Jurkat, Clone E6-1 (cell line): ENCODE measurements around the gene CALHM6.
A peak's percentile ranks its signal among the peaks of the same experiment; 100 is the strongest.
"Not testable (repeated sequence)": the region's sequence is repeated elsewhere in the genome, so short reads cannot be mapped to it uniquely, and the experiment has no call there.

Experiments used
- DNase-seq: peaks from one replicate; pipeline ENCODE4 v3.0.0-alpha.2; 2011; ENCODE audit warnings: low read depth, low spot score
- H3K4me3 ChIP-seq: 2 replicates; pipeline ENCODE4 v1.5.1; 2011; ENCODE audit warnings: mild to moderate bottlenecking, low read length, control low read depth, moderate library complexity

Gene CALHM6

GRCh38 chr6:116467096-116467495 is 5.9 kb downstream of the CALHM6 start:
- H3K4me3 ChIP-seq: no peak overlapping the region
- DNase-seq: no peak

- no peak for DNase-seq
- H3K4me3 ChIP-seq: no peak overlapping the region
These were observed 6.3 kb downstream of the CALHM6 start for GRCh38 chr6:116467514-116467913.

- no peak overlapping the region for H3K4me3 ChIP-seq
- DNase-seq: no peak
These were observed 7.1 kb downstream of the CALHM6 start for GRCh38 chr6:116468293-116468692.

- no peak for DNase-seq
- H3K4me3 ChIP-seq: no peak overlapping the region
These were observed 10.4 kb downstream of the CALHM6 start for GRCh38 chr6:116471531-116471930.

- H3K4me3 ChIP-seq: no peak overlapping the region
- DNase-seq: no peak
These were observed 11.5 kb downstream of the CALHM6 start for GRCh38 chr6:116472706-116473105.

GRCh38 chr6:116475141-116475540 is 14.0 kb downstream of the CALHM6 start:
- no peak for DNase-seq
- no peak overlapping the region for H3K4me3 ChIP-seq

- no peak overlapping the region for H3K4me3 ChIP-seq
- peak; percentile 60 for DNase-seq
These were observed 15.0 kb downstream of the CALHM6 start for GRCh38 chr6:116476002-116476678.

GRCh38 chr6:116482780-116483179 is 21.6 kb downstream of the CALHM6 start:
- DNase-seq: no peak
- no peak overlapping the region for H3K4me3 ChIP-seq

- no peak for DNase-seq
These were observed 22.4 kb downstream of the CALHM6 start for GRCh38 chr6:116483616-116484015.

GRCh38 chr6:116485559-116486184 is 24.5 kb downstream of the CALHM6 start:
- no peak overlapping the region for H3K4me3 ChIP-seq
- DNase-seq: no peak

More at GRCh38 chr6:116483616-116484015, 22.4 kb downstream of the CALHM6 start:
- H3K4me3 ChIP-seq: no peak overlapping the region

GRCh38 chr6:116491610-116492330 is 30.6 kb downstream of the CALHM6 start:
- H3K4me3 ChIP-seq: no peak overlapping the region
- DNase-seq: no peak

GRCh38 chr6:116492331-116493067 is 31.3 kb downstream of the CALHM6 start:
- no peak overlapping the region for H3K4me3 ChIP-seq
- DNase-seq: no peak

- DNase-seq, H3K4me3 ChIP-seq: not testable (repeated sequence)
These were observed 34.0 kb downstream of the CALHM6 start for GRCh38 chr6:116495161-116495560.

GRCh38 chr6:116497113-116497676 is 36.0 kb downstream of the CALHM6 start:
- H3K4me3 ChIP-seq: no peak overlapping the region
- DNase-seq: no peak

GRCh38 chr6:116500969-116501433 is 39.8 kb downstream of the CALHM6 start:
- no peak for DNase-seq
- H3K4me3 ChIP-seq: no peak overlapping the region

- DNase-seq: no peak
- H3K4me3 ChIP-seq: no peak overlapping the region
These were observed 46.1 kb downstream of the CALHM6 start for GRCh38 chr6:116507324-116507723.

GRCh38 chr6:116508527-116508926 is 47.4 kb downstream of the CALHM6 start:
- H3K4me3 ChIP-seq: no peak overlapping the region
- no peak for DNase-seq

GRCh38 chr6:116511424-116512110 is 50.4 kb downstream of the CALHM6 start, which contains the start of gene CALHM5:
TSS of gene CALHM5 (plus strand) at chr6:116511639. CDS start at chr6:116511697, 58 bp downstream.
- H3K4me3 ChIP-seq: no peak within 1 kb of the TSS
- peak; percentile 3 for DNase-seq
